GM18868 (cell line): Measurements from ENCODE around the gene ME2.
"Not testable (repeated sequence)": the region's sequence is repeated elsewhere in the genome, so short reads cannot be mapped to it uniquely, and the experiment has no call there.

Source experiments
- ATAC-seq: cut with Tn5 transposase; IDR thresholded peaks from one replicate; pipeline ENCODE4 v1.9.1; 2021; ENCODE audit warnings: mild to moderate bottlenecking, moderate library complexity; ENCODE audit not compliant: unreplicated experiment

Gene ME2

DNA sequence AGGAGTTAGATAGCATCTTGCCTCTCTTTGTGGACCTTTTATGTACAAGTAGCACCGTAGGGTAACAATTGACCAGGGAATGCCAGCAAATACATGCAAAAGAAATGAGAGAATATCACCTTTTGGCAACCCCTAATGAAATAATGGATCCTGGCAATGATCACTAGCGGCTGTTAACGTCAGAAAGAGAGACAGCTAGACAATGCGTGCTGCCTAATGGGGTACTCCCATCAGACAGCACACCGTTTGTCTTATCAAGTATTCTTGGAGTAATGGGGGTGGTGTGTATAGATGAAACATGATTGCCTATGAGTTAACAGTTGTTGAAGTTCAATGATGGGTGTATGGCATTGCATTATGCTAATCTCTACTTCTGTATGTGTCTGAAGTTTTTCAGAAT, 90.5 kb downstream of the ME2 start:
- no peak for ATAC-seq

DNA sequence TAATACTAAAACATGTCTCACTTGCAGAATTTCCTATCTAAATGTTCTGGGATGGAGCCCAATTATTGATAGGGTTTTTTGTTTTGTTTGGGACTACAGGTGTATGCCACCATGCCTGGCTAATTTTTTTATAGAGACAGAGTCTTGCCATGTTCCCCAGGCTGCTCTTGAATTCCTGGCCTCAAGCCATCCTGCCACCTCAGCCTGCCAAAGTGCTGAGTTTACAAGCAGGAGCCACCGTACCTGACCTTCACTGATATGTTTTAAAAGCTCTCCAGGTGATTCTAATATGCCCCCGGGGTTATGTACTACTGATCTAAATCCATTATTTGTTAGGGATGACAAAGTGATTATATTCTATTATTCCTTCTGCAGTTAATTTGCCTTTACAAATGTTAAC, 91.1 kb downstream of the ME2 start:
- ATAC-seq, result no peak

DNA sequence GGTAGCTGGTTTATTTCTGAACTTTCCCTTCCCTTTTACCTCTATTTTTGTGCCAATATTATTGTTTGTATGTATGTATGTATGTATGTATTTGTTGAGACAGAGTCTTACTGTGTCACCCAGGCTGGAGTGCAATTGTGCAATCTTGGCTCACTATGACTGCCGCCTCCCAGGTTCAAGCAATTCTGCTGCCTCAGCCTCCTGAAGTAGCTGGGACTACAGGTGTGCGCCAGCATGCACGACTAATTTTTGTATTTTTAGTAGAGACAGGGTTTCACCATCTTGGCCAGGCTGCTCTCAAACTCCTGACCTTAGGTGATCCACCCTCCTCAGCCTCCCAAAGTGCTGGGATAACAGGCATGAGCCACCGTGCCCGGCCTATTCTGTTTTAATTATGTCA, 93.5 kb downstream of the ME2 start:
- not testable (repeated sequence) for ATAC-seq

DNA sequence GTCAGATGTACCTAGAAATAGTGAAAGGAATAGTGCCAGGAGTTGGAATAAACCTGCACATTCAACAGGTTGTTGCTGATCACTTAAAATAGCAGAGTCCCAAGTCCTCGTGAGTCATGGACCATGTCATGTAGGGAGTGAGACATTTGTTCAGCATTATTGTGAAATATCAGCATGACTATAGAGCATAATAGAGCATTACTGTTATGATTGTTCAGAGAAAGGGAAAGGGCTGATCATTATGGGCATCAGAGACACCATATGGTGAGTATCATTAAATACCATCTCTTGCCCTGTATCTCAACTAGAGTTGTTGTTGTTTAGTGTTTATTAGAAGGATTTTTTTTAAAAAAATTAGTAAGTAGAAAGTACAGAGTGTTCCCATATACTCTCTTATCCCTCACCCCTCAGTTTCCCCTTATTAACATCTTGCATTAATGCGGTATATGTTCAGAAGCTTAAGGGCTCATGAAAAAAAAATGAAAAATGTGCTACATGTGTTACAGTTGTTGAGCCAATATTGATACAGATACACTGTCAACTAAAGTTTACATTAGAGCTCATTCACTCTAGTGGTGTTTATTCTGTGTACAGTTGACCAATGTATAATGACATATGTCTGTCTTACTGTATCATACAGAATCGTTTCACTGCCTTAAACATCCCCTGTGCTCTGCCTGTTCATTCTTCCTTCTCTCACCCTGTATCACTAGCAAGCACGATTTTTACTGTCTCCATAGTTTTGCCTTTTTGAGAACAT, 94.6 kb downstream of the ME2 start:
- no peak for ATAC-seq

DNA sequence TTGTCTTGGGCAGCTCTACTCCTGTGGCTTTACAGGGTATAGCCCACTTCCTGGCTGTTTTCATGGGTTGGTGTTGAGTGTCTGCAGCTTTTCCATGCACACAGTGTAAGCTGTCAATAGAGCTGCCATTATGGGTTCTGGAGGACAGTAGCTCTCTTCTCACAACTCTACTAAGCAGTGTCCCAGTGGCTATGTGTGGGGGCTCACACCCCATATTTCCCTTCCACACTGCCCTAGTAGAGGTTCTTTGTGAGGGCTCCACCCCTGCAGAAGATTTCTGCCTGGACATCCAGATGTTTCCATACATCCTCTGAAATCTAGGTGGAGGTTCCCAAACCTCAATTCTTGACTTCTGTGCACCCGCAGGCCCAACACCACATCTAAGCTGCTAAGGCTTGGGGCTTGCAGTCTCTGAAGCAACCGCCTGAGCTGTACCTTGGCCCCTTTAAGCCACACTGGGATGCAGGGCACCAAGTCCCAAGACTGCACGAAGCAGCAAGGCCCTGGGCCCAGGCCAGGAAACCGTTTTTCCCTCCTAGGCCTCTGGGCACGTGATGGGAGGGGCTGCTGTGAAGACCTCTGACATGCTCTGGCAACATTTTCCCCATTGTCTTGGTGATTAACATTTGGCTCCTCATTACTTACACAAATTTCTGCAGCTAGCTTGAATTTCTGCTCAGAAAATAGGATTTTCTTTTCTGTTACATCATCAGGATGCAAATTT, 98.3 kb downstream of the ME2 start:
- ATAC-seq, result no peak

DNA sequence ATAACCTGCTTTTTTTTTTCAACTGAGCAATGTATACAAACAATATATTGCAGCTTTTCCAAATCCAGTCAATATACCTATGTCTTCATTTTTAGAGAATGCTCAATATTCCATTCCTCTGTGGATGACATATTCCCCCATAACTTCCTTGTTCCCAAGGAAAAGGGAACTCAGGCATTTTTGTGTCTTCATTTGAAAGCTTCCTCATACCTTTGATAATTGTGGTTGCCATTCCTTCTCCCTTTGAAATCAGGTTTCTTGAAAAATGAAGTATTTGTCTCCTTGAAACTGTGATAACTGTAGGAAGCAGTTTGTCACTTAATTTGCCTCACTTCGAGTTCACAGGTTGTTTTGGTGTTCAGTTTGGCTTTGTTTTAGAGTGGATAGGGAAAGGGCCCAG, 102.5 kb downstream of the ME2 start:
- no peak for ATAC-seq

DNA sequence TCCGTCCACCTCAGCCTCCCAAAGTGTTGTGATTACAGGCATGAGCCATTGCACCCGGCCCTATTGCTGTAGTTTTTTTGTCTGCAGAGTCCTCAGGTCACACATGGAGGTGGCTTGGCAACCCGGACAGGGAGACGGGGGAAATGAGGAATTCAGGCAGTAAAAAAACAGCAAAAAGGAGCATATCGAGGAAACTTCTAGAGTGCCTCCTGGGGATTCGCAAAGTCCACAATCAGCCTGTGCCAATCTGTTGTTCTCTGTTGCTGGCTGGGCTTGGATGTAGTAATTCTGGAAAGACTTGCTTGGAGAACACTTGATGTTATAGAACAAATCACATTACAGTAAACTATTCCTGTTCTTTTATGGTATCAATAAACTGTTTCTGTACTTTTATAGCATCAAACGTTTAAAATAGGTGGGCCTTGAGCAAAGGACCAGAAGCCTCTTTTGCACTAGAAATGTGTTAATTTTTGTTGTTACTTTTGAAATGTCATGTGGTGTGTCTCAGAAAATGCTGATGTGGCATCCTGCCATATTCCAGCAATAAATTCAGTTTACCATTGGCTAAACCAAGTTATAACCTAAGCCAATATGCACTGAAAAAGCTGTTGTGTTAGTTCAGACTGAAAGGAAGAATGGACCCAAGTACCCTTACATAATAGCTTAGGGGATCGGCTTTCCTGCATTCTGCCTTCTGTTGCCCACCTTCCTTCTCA, 103.3 kb downstream of the ME2 start:
- ATAC-seq, result no peak

DNA sequence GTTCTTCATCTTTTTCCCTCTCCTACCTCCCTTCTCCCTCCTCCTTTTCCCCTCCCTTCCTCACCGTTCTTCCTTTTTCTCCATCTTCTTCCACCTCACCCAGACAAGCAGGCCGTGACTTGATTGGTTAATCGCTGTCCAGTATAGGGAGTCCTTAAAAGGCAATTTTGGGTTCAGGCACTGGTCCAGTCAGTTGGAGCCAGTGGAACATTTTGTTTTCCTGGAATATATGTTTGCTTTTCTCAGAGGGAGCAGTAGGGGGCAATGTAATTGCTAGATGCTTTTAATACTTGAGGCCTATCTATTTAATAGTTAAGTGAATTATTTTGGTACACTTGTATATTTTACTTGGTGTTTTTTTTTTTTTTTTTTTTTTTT, 103.9 kb downstream of the ME2 start:
- no peak for ATAC-seq

DNA sequence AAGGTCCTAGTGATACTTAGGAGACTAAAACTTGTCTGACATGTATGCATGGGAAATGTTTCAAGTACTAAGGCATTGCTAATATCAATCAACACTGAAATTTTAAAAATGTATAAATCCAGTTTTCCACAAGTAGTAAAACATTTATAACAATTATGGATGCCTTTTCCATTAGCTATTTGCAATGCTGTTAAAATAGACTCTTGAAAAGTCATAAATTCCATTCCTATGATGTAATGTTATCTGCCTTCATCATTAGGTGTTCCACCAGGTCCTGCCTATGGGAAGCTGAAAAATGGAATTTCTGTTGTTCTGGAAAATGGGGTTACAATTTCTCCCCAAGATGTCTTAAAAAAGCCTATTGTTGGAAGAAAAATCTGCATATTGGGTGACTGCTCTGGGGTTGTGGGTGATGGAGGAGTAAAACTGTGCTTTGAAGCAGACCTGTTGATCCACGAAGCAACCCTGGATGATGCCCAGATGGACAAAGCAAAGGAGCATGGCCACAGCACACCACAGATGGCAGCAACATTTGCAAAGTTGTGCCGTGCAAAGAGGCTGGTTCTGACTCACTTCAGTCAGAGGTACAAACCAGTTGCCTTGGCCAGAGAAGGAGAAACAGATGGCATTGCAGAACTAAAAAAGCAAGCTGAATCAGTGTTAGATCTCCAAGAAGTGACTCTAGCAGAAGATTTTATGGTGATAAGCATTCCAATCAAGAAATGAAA, 107.6 kb downstream of the ME2 start:
- ATAC-seq, result no peak

DNA sequence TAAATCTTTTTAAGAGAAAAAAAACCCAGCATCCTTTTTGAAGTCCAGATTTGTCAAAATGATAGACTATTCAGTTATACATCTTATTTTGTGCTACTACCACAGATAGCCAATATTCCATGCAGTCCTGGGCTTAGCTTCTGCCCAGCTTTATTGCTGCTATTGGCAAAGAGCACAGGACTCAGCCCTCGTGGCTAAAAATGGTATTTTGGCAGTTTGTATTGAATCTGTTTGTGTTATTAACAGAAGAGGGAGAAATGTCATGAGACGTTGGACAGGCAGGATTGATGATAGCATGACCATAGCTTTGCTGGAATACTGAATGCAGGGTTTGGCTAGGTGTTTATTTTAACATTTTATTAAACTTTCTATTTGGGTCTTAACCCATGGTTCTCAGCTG, 108.3 kb downstream of the ME2 start:
- ATAC-seq, result no peak

DNA sequence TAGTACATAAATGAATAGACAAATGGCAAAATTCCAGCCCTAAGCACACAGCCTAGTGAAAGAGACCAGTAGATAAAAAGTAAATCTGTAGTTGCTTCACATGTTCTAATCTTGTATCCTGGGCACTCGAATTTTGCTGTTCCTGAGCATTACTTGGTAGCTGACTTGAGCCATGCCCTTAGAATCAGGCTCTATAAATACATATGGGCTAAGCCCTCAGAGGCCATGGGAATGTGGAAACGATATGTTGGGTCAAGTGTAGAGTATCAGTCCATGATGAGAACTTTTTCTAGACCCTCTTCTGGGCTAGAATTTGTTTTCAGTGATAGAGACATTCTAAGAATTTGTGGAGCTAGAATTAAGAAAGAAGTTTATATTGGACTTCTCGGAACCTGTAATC, 110.8 kb downstream of the ME2 start:
- no peak for ATAC-seq

DNA sequence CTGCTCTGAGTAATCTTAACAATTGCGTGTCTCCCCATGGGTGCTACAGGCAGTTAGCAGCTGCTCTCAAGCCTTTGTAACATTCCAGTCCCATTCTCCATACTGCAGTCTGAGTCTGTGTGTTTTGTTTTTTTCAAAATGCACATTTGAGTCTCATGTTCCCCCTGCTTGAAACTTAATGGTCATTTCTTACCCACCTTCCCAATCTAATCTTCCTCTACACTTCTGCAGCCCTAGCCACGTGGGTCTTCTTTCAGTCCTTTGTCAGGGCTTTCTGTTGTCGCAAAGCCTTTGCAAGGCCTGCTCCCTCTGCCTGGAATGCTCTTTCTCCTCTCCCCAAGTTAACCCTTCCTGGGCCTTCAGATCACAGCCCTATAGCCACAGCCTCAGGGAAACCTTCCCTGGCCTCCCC, 113.4 kb downstream of the ME2 start:
- no peak for ATAC-seq

DNA sequence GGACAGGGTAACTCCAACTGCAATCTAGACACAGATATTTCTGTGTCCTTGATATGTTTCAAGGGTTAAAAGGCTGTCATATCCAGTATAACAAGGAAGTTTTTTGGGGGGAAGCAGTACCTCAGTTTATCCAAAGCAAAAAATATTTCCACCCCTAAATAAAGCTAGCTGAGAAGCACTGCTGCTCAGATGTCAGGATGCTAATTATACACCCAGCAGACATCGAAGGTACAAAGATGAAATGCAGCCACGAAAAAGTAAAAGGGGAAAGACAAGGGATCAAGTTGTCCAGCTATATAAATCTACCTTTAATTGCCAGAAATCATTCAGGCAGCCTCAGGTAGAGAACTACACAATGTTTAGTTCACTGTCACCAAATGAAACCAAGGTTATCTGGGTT, 115.1 kb downstream of the ME2 start:
- no peak for ATAC-seq

DNA sequence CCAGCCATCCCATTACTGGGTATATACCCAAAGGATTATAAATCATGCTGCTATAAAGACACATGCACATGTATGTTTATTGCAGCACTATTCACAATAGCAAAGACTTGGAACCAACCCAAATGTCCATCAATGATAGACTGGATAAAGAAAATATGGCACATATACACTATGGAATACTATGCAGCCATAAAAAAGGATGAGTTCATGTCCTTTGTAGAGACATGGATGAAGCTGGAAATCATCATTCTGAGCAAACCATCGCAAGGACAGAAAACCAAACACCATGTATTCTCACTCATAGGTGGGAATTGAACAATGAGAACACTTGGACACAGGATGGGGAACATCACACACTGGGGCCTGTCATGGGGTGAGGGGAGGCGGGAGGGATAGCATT, 124.3 kb downstream of the ME2 start:
- not testable (repeated sequence) for ATAC-seq
